ENCODE data around the gene FCER1G.

GRCh38 chr1:161182214-161182613 is 32.9 kb upstream of the FCER1G start:
- TF ChIP-seq TAF1 (IDR thresholded peaks at IDR 0.05; ENCODE audit: borderline replicate concordance, insufficient read depth, low read length) (no peak), POLR2AphosphoS5 (IDR thresholded peaks at IDR 0.05; ENCODE audit: low read depth, low read length) (no peak)

Measured in PFSK-1 (cell line).